Neural cell (in vitro differentiated cells): ENCODE measurements around the gene AP1S1. TPM values are rescaled to one million over a fixed set of nuclear protein-coding genes. Genes with fewer than 3 reads are reported as not detected.

Experiments
- H2AFZ ChIP-seq: fragments of 200-600, 300-800 bp; sonication (generic), shearing (Covaris generic); 2 replicates; pipeline ENCODE4 v1.6.0; 2014; ENCODE audit warnings: low read depth, mild to moderate bottlenecking, antibody characterized with exemption, low read length, moderate library complexity
- H3F3A ChIP-seq: fragments of 200-600 bp; shearing (Covaris generic); 2 replicates; pipeline ENCODE4 v1.6.1; 2016; ENCODE audit warnings: mild to moderate bottlenecking, moderate library complexity, mixed read lengths, antibody characterized with exemption, low read length; ENCODE audit not compliant: insufficient read depth, poor library complexity, severe bottlenecking
- H3K27ac ChIP-seq: fragments of 200-600, 300-800 bp; sonication (generic), shearing (Covaris generic); 2 replicates; pipeline ENCODE4 v1.5.1; 2014; ENCODE audit warnings: mild to moderate bottlenecking, low read length, moderate library complexity
- H3K27me3 ChIP-seq: fragments of 300-800, 200-600 bp; sonication (generic), shearing (Covaris generic); 2 replicates; pipeline ENCODE4 v1.6.0; 2014; ENCODE audit warnings: mild to moderate bottlenecking, low read depth, low read length, moderate library complexity; ENCODE audit not compliant: insufficient read depth
- H3K36me3 ChIP-seq: fragments of 300-800, 200-600 bp; sonication (generic), shearing (Covaris generic); 2 replicates; pipeline ENCODE4 v1.5.1; 2014; ENCODE audit warnings: mild to moderate bottlenecking, antibody characterized with exemption, low read length, moderate library complexity; ENCODE audit not compliant: insufficient read depth
- H3K4me2 ChIP-seq: fragments of 300-800, 200-600 bp; sonication (generic), shearing (Covaris generic); 2 replicates; pipeline ENCODE4 v1.6.0; 2014; ENCODE audit warnings: mild to moderate bottlenecking, low read length
- H3K4me3 ChIP-seq: fragments of 300-800, 200-600 bp; sonication (generic), shearing (Covaris generic); 2 replicates; pipeline ENCODE4 v1.5.1; 2014; ENCODE audit warnings: mild to moderate bottlenecking, low read length, moderate library complexity
- H3K79me2 ChIP-seq: fragments of 200-600 bp; shearing (Covaris generic); replicated peaks from 2 replicates; pipeline ENCODE4 v1.6.0; 2014; ENCODE audit warnings: mild to moderate bottlenecking, low read length, moderate library complexity; ENCODE audit not compliant: insufficient read depth
- H3K9ac ChIP-seq: fragments of 300-800, 200-600 bp; sonication (generic), shearing (Covaris generic); 2 replicates; pipeline ENCODE4 v1.6.1; 2016; ENCODE audit warnings: mild to moderate bottlenecking, low read length, mixed read lengths
- H3K9me2 ChIP-seq: fragments of 200-600 bp; shearing (Covaris generic); 2 replicates; pipeline ENCODE4 v1.6.1; 2016; ENCODE audit warnings: mild to moderate bottlenecking, low read length, mixed read lengths; ENCODE audit not compliant: insufficient read depth
- H3K9me3 ChIP-seq: fragments of 200-600, 300-800 bp; sonication (generic), shearing (Covaris generic); 2 replicates; pipeline ENCODE4 v1.6.1; 2016; ENCODE audit warnings: mild to moderate bottlenecking, mixed run types, low read length, moderate library complexity, mixed read lengths
- H4K20me1 ChIP-seq: fragments of 200-600 bp; shearing (Covaris generic); 2 replicates; pipeline ENCODE4 v1.6.1; 2016; ENCODE audit warnings: mild to moderate bottlenecking, mixed run types; ENCODE audit not compliant: insufficient read depth
- EZH2 ChIP-seq: fragments of 200-600, 300-800 bp; shearing (Covaris generic), sonication (generic); IDR thresholded peaks from 2 replicates; pipeline ENCODE4 v1.6.1; 2014; ENCODE audit warnings: antibody characterized with exemption, low read length, borderline replicate concordance, mild to moderate bottlenecking; ENCODE audit not compliant: insufficient read depth, poor library complexity, severe bottlenecking
- RAD21 ChIP-seq: fragments of 450-650 bp; conservative IDR thresholded peaks from 2 replicates; pipeline ENCODE4 v1.6.1; 2014; ENCODE audit warnings: antibody characterized with exemption, mild to moderate bottlenecking, moderate library complexity
- SMC3 ChIP-seq: fragments of 450-650 bp; conservative IDR thresholded peaks from 2 replicates; pipeline ENCODE4 v1.6.1; 2014; ENCODE audit warnings: antibody characterized with exemption, mild to moderate bottlenecking, moderate library complexity; ENCODE audit not compliant: poor library complexity
- TAF1 ChIP-seq: IDR thresholded peaks from 2 replicates; pipeline ENCODE4 v1.6.1; 2012; ENCODE audit warnings: low read depth
- polyA plus RNA-seq: library from polyadenylated mRNA; depleted of rRNA; stranded (reverse); fragments of >200 nt; gene quantifications from 2 replicates; pipeline ENCODE4 v1.2.3, GENCODE V29; 2014
- small RNA-seq, 3 experiments: library from RNA; depleted of rRNA; stranded (forward); fragments of <200 nt; gene quantifications; one replicate each; pipeline ENCODE3, GENCODE V24; 2012
- TF ChIP-seq, protein P1 (sequence below): fragments of 450-650 bp; IDR thresholded peaks from 2 replicates; pipeline ENCODE4 v1.5.1; 2014; ENCODE audit warnings: antibody characterized with exemption, mild to moderate bottlenecking, moderate library complexity; ENCODE audit not compliant: poor library complexity, severe bottlenecking

AP1S1 gene
- polyA plus RNA-seq, 1 donor from 2014 or later = 344 TPM

DNA sequence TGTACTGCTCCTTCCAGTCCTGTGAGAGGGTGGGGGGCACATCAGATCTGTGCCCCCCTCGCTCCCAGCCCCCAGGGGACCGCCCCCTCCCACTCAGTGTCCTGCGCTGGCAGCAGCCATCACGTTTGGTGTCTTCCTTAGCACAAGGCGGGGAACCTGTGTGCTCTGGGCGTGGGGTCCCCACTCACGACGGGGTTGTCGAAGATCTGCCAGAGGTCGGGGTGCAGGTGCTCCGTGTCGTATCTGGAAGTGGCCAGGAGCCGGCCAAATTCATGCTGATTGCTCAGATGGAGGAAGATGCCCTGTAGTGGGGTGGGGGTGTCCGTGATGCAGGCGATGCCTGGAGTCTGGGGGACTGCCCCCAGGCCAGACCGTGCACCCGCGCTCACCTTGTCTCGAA, 55.9 kb downstream of the AP1S1 start:
- Histone ChIP-seq H3K4me2 (no peak overlapping the region), H3K9ac (no peak overlapping the region), H4K20me1 (no peaks in the 10 kb centered on the region), H3K79me2 (no peaks in the 10 kb centered on the region), H3K9me3 (no peaks in the 10 kb centered on the region), H3K9me2 (no peaks in the 10 kb centered on the region), H2AFZ (no peak overlapping the region), H3K27ac (no peak overlapping the region), H3K36me3 (no peaks in the 10 kb centered on the region), H3K27me3 (no peaks in the 10 kb centered on the region), H3K4me3 (no peak overlapping the region), H3F3A (no peaks in the 10 kb centered on the region)
- TF ChIP-seq, protein P1, sequence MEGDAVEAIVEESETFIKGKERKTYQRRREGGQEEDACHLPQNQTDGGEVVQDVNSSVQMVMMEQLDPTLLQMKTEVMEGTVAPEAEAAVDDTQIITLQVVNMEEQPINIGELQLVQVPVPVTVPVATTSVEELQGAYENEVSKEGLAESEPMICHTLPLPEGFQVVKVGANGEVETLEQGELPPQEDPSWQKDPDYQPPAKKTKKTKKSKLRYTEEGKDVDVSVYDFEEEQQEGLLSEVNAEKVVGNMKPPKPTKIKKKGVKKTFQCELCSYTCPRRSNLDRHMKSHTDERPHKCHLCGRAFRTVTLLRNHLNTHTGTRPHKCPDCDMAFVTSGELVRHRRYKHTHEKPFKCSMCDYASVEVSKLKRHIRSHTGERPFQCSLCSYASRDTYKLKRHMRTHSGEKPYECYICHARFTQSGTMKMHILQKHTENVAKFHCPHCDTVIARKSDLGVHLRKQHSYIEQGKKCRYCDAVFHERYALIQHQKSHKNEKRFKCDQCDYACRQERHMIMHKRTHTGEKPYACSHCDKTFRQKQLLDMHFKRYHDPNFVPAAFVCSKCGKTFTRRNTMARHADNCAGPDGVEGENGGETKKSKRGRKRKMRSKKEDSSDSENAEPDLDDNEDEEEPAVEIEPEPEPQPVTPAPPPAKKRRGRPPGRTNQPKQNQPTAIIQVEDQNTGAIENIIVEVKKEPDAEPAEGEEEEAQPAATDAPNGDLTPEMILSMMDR = no peak
- TF ChIP-seq TAF1 (no peak), EZH2 (no peak), SMC3 (no peak), RAD21 (no peak)

Small RNAs within 50 kb of the gene (small RNA-seq; reads per million reads assigned to genes)
- gene MIR4653 = 0 reads per million in 3 experiments

Other genes starting within 250 kb of the AP1S1 start
- gene MUC3A, start 204.9 kb upstream of the AP1S1 start, polyA plus RNA-seq = not detected in 2 replicates
- not detected in 2 replicates for gene MUC12, start 184.9 kb upstream of the AP1S1 start, polyA plus RNA-seq
- not detected in 2 replicates for gene MUC17, start 134.4 kb upstream of the AP1S1 start, polyA plus RNA-seq
- 0.01 and 0.12 TPM in 2 replicates for gene TRIM56, start 69.0 kb upstream of the AP1S1 start, polyA plus RNA-seq
- 0.12 TPM in 1 of 2 replicates, not detected in the other for gene SERPINE1, start 27.4 kb upstream of the AP1S1 start, polyA plus RNA-seq
- gene VGF, start 11.1 kb downstream of the AP1S1 start, polyA plus RNA-seq = 36.8 and 39.3 TPM in 2 replicates
- gene NAT16, start 25.8 kb downstream of the AP1S1 start, polyA plus RNA-seq = 4.0 and 4.5 TPM in 2 replicates
- not detected in 2 replicates for gene MOGAT3, start 46.6 kb downstream of the AP1S1 start, polyA plus RNA-seq
- 17.9 and 19.2 TPM in 2 replicates for gene PLOD3, start 63.1 kb downstream of the AP1S1 start, polyA plus RNA-seq
- 160 and 176 TPM in 2 replicates for gene ZNHIT1, start 63.7 kb downstream of the AP1S1 start, polyA plus RNA-seq
- gene CLDN15, start 83.3 kb downstream of the AP1S1 start, polyA plus RNA-seq = 8.9 and 10.9 TPM in 2 replicates
- 322 and 339 TPM in 2 replicates for gene FIS1, start 90.6 kb downstream of the AP1S1 start, polyA plus RNA-seq
- gene IFT22, start 167.3 kb downstream of the AP1S1 start, polyA plus RNA-seq = 50.9 TPM in 2 replicates
- 36.6 and 39.0 TPM in 2 replicates for gene COL26A1, start 208.4 kb downstream of the AP1S1 start, polyA plus RNA-seq